Measurements from ENCODE around the gene PTGDS. TPM values are rescaled to one million over a fixed set of nuclear protein-coding genes. Genes with fewer than 3 reads are reported as not detected.

The PTGDS gene
- total RNA-seq, 4 donors from 2014 or later, result 6.8 to 59.1 (median 17.8) TPM

DNA sequence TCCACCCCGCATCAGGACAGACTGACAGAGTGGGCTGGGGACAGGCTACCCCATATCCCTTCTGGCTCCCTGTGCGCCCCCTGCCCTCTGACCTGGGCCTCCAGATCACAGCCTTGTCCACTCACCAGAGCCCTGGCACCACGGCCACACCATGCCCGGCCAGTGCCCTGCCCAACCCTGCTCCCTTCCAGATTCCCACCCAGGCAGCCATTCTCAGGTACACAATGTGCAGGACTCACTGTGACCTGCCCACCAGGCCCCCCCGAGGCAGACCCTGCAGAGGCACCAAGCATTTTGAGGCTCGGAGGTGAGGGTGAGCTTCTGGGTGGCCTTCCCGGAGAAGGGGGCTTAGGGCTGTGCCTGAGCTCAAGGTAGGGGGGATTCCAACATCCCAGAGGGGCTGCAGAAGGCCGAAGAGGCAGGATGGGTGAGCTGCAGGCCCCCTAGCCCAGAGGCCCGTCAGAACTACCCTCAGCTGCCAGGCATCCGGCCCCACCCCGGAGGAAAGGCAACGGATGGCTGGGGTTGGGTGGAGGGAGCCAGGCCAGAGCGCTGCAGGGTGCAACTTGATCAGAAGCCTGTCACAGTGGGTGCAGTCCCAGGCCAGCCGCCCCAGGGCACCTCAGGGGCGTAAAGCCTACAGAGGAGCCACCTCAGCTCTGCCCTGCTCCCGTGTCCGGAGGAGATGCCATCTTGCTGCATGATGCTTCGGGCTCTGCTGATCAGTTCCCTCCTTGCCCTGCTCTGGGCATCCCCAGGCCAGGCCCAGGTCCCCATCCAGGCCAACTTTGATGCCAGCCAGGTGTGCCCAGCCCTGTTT lies 5.1 kb downstream of the PTGDS start, which contains the start of gene LCNL1:
Gene LCNL1, plus strand, starts transcription at position 762 of the 820 bp plus-strand sequence. CDS start 594 bp downstream, outside the sequence.
- no peak for DNase-seq
- TF ChIP-seq POLR2A (IDR thresholded peaks at IDR 0.05), result no peak
- TF ChIP-seq, protein P1, sequence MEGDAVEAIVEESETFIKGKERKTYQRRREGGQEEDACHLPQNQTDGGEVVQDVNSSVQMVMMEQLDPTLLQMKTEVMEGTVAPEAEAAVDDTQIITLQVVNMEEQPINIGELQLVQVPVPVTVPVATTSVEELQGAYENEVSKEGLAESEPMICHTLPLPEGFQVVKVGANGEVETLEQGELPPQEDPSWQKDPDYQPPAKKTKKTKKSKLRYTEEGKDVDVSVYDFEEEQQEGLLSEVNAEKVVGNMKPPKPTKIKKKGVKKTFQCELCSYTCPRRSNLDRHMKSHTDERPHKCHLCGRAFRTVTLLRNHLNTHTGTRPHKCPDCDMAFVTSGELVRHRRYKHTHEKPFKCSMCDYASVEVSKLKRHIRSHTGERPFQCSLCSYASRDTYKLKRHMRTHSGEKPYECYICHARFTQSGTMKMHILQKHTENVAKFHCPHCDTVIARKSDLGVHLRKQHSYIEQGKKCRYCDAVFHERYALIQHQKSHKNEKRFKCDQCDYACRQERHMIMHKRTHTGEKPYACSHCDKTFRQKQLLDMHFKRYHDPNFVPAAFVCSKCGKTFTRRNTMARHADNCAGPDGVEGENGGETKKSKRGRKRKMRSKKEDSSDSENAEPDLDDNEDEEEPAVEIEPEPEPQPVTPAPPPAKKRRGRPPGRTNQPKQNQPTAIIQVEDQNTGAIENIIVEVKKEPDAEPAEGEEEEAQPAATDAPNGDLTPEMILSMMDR (IDR thresholded peaks at IDR 0.05), result no peak
- TF ChIP-seq POLR2AphosphoS5 (IDR thresholded peaks at IDR 0.05), result no peak
- TF ChIP-seq EP300 (IDR thresholded peaks at IDR 0.05; ENCODE audit: low read depth), result no peak
- H3K36me3 ChIP-seq, result no peaks in the 10 kb centered on the region
- H3K27me3 ChIP-seq, result peaks cover 47% of the 10 kb centered on the region
- H3K4me3 ChIP-seq, result no peak within 1 kb of the TSS
- in situ Hi-C loops (cut with MboI; ENCODE audit: low pct_ligation_motif_present in 1 of 4, low pct_unique_long_range_greater_than_20kb in 1 of 4, low sequenced_read_pairs in 3 of 4), result no loop called here
- no peak within 1 kb of the TSS for H3K27ac ChIP-seq
- no peaks in the 10 kb centered on the region for H3K9me3 ChIP-seq
- 72% methylated on average over 17 of the region's 18 CpGs; no CpG with 5 or more reads in 1 of the 2 donors for WGBS, 2 donors (ENCODE audit: low coverage in 1 of 2)
- H3K4me1 ChIP-seq, result peaks cover 0 to 13% (median 8%) of the 10 kb centered on the region in 4 donors
- intact Hi-C loops (cut with DNase I; ENCODE audit: low total_unique reads), result no loop called here

- Histone ChIP-seq H3K4me3 (no peak overlapping the region), H3K36me3 (no peaks in the 10 kb centered on the region), H3K4me1 (peaks cover 0 to 7% (median 1%) of the 10 kb centered on the region in 4 donors), H3K9me3 (no peaks in the 10 kb centered on the region), H3K27me3 (peaks cover 45% of the 10 kb centered on the region), H3K27ac (no peak overlapping the region)
- no peak for DNase-seq
- TF ChIP-seq EP300 (IDR thresholded peaks at IDR 0.05; ENCODE audit: low read depth), result no peak
- no peak for TF ChIP-seq POLR2A (IDR thresholded peaks at IDR 0.05)
- TF ChIP-seq POLR2AphosphoS5 (IDR thresholded peaks at IDR 0.05), result no peak
- TF ChIP-seq, protein P1 (IDR thresholded peaks at IDR 0.05), result no peak
- intact Hi-C loops (cut with DNase I; ENCODE audit: low total_unique reads), result no loop called here
- in situ Hi-C loops (cut with MboI; ENCODE audit: low pct_ligation_motif_present in 1 of 4, low pct_unique_long_range_greater_than_20kb in 1 of 4, low sequenced_read_pairs in 3 of 4), result no loop called here
- WGBS, 2 donors (ENCODE audit: low coverage in 1 of 2), result 77% methylated on average over 7 of the region's 9 CpGs; no CpG with 5 or more reads in 1 of the 2 donors
These were observed 5.9 kb downstream of the PTGDS start for GRCh38 chr9:136983167-136983566.

GRCh38 chr9:136983656-136984314 lies 6.5 kb downstream of the PTGDS start:
- intact Hi-C loops (cut with DNase I; ENCODE audit: low total_unique reads) (no loop called here), in situ Hi-C loops (cut with MboI; ENCODE audit: low pct_ligation_motif_present in 1 of 4, low pct_unique_long_range_greater_than_20kb in 1 of 4, low sequenced_read_pairs in 3 of 4) (no loop called here)
- Histone ChIP-seq H3K27me3 (peaks cover 45% of the 10 kb centered on the region), H3K4me1 (peaks cover 0 to 5% (median 0%) of the 10 kb centered on the region in 4 donors), H3K27ac (no peak overlapping the region), H3K4me3 (no peak overlapping the region), H3K36me3 (no peaks in the 10 kb centered on the region), H3K9me3 (no peaks in the 10 kb centered on the region)
- TF ChIP-seq, protein P1 (IDR thresholded peaks at IDR 0.05), result no peak
- TF ChIP-seq EP300 (IDR thresholded peaks at IDR 0.05; ENCODE audit: low read depth) (no peak), POLR2A (IDR thresholded peaks at IDR 0.05) (no peak), POLR2AphosphoS5 (IDR thresholded peaks at IDR 0.05) (no peak)
- DNase-seq, result no peak
- 75 to 94% methylated on average over 3 to 11 of the region's 11 CpGs for WGBS, 2 donors (ENCODE audit: low coverage in 1 of 2)

DNA sequence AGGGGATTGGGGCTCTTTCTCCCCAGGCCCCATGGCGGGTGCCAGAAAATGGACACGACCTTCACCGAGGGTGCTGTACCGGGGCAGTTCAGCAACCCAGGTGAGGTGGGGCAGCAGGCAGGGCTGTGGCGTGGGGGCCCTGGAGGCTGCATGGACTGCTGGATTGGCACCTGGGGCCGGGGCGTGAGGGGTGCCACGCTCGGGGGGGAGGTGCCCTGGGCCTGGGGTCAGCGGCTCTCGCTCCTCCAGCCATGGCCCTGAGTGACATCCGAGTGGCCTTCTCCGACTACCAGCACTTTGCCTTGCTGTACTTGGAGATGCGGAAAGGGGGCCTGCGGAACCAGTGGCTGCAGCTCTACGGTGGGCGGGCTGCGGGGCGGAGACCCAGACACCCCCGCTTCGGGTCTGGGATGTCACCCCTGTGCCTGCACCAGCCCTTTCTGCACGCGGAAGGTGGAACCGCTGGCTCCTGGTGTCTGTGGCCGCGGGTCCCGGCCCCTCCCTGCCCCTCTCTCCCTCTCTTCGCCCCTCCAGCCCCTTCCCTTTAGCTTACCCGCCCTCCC lies 7.2 kb downstream of the PTGDS start:
- DNase-seq, result no peak
- Histone ChIP-seq H3K4me3 (no peak overlapping the region), H3K36me3 (no peaks in the 10 kb centered on the region), H3K27me3 (peaks cover 45% of the 10 kb centered on the region), H3K9me3 (no peaks in the 10 kb centered on the region), H3K27ac (no peak overlapping the region), H3K4me1 (peaks cover 0 to 5% (median 0%) of the 10 kb centered on the region in 4 donors)
- TF ChIP-seq EP300 (IDR thresholded peaks at IDR 0.05; ENCODE audit: low read depth) (no peak), POLR2AphosphoS5 (IDR thresholded peaks at IDR 0.05) (no peak), POLR2A (IDR thresholded peaks at IDR 0.05) (no peak)
- TF ChIP-seq, protein P1 (IDR thresholded peaks at IDR 0.05), result no peak
- intact Hi-C loops (cut with DNase I; ENCODE audit: low total_unique reads) (no loop called here), in situ Hi-C loops (cut with MboI; ENCODE audit: low pct_ligation_motif_present in 1 of 4, low pct_unique_long_range_greater_than_20kb in 1 of 4, low sequenced_read_pairs in 3 of 4) (no loop called here)
- 66% methylated on average over 26 of the region's 29 CpGs; no CpG with 5 or more reads in 1 of the 2 donors for WGBS, 2 donors (ENCODE audit: low coverage in 1 of 2)

All from transverse colon (tissue), 4 donors.